GM19397 (cell line): ENCODE results near the gene HS3ST3B1.

Experiments used
- ATAC-seq: cut with Tn5 transposase; IDR thresholded peaks from one replicate; pipeline ENCODE4 v1.9.1; 2021; ENCODE audit warnings: mild to moderate bottlenecking, moderate library complexity; ENCODE audit not compliant: unreplicated experiment

Gene HS3ST3B1

GRCh38 chr17:14300575-14301278, at the start of gene HS3ST3B1:
HS3ST3B1 (plus strand) TSS chr17:14301081; CDS start chr17:14301519, 438 bp downstream.
- peak; percentile 78 for ATAC-seq

- no peak for ATAC-seq
Observed at GRCh38 chr17:14261406-14261805, 39.5 kb upstream of the HS3ST3B1 start.

GRCh38 chr17:14268264-14268663, 32.6 kb upstream of the HS3ST3B1 start:
- no peak for ATAC-seq

- ATAC-seq = no peak
Observed at GRCh38 chr17:14269473-14269872, 31.4 kb upstream of the HS3ST3B1 start.

- ATAC-seq = no peak
Observed at GRCh38 chr17:14270508-14270907, 30.4 kb upstream of the HS3ST3B1 start.

- no peak for ATAC-seq
Observed at GRCh38 chr17:14276535-14277250, 24.2 kb upstream of the HS3ST3B1 start.

- ATAC-seq = no peak
Observed at GRCh38 chr17:14281530-14281929, 19.4 kb upstream of the HS3ST3B1 start.

GRCh38 chr17:14282726-14283125, 18.2 kb upstream of the HS3ST3B1 start:
- no peak for ATAC-seq

GRCh38 chr17:14289162-14289561, 11.7 kb upstream of the HS3ST3B1 start:
- no peak for ATAC-seq

- no peak for ATAC-seq
Observed at GRCh38 chr17:14294876-14295275, 6.0 kb upstream of the HS3ST3B1 start.

- no peak for ATAC-seq
Observed at GRCh38 chr17:14295676-14296075, 5.2 kb upstream of the HS3ST3B1 start.

GRCh38 chr17:14296166-14296910, 4.5 kb upstream of the HS3ST3B1 start:
- no peak for ATAC-seq

GRCh38 chr17:14297161-14297851, 3.6 kb upstream of the HS3ST3B1 start:
- no peak for ATAC-seq

- ATAC-seq = no peak
Observed at GRCh38 chr17:14298221-14298946, 2.5 kb upstream of the HS3ST3B1 start.

GRCh38 chr17:14298947-14299279, 2.0 kb upstream of the HS3ST3B1 start:
- no peak for ATAC-seq

GRCh38 chr17:14299280-14300141, 1.4 kb upstream of the HS3ST3B1 start:
- ATAC-seq = no peak

GRCh38 chr17:14301279-14302090, 604 bp downstream of the HS3ST3B1 start:
- no peak for ATAC-seq

- ATAC-seq = peak; percentile 23
Observed at GRCh38 chr17:14302091-14302430, 1.2 kb downstream of the HS3ST3B1 start.
